ENCODE results near the gene LTBP1.

GRCh38 chr2:33289961-33290360, 343.2 kb downstream of the LTBP1 start:
- no peak for TF ChIP-seq CTCF (IDR thresholded peaks at IDR 0.05; ENCODE audit: poor library complexity)
- TF ChIP-seq EZH2 (IDR thresholded peaks at IDR 0.05; ENCODE audit: borderline replicate concordance) = no peak

All from hepatocyte (in vitro differentiated cells).